IPS-NIHi11 (cell line): ENCODE results near the gene STS.

ENCODE experiments used
- DNase-seq: peaks from one replicate; pipeline ENCODE4 v3.0.0; 2012; ENCODE audit warnings: mixed read lengths, low spot score

Gene STS, protein sequence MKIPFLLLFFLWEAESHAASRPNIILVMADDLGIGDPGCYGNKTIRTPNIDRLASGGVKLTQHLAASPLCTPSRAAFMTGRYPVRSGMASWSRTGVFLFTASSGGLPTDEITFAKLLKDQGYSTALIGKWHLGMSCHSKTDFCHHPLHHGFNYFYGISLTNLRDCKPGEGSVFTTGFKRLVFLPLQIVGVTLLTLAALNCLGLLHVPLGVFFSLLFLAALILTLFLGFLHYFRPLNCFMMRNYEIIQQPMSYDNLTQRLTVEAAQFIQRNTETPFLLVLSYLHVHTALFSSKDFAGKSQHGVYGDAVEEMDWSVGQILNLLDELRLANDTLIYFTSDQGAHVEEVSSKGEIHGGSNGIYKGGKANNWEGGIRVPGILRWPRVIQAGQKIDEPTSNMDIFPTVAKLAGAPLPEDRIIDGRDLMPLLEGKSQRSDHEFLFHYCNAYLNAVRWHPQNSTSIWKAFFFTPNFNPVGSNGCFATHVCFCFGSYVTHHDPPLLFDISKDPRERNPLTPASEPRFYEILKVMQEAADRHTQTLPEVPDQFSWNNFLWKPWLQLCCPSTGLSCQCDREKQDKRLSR

DNA sequence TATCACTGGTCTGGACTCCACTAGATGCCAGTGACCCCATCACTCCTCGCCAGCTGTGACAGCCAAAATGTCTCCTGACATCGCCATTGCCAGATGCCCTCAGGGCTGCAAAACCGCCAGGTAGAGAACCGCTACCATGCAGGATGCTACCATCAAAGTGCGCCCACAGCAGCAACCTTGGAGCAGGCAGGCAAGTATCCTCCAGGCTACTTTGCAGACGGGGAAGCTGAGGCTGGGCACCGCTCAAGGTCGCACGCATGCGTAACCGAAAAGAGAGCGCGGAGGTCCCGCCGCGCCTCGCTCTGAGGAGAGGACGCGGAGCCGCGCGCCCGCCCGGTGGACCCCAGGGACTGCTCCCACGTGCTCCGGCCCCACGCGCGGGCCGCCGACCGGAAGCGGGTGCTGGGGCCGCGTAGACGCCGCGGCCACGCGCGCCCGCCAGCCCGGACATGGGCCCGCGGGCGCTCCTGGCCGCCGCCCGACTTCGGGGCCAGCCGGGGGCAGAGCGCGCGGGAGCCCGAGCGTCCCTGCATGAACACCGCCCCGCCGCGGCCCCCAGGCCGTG lies at the start of gene STS:
Gene STS (plus strand): TSS at position 300 of the 565 bp plus-strand sequence. CDS start 105,488 bp downstream, outside the sequence.
- DNase-seq = no peak

DNA sequence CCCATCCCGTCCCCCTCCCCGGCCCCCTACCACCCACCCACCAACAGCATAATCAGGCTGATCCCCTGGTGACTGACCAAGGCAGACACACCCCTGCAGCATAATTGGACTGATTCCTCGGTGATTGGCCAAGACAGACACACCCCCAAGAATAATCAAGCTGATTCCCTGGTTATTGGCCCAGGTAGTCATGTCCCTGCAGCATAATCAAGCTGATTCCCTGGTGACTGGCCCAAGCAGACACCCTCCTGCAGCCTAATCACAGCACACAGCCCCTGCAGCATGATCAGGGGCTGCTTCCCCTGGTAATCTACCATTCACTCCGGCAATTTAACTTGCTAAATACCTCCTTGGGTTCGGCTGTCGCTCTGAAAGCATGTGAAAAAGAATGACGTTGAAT lies 47.5 kb upstream of the STS start:
- DNase-seq = no peak

DNA sequence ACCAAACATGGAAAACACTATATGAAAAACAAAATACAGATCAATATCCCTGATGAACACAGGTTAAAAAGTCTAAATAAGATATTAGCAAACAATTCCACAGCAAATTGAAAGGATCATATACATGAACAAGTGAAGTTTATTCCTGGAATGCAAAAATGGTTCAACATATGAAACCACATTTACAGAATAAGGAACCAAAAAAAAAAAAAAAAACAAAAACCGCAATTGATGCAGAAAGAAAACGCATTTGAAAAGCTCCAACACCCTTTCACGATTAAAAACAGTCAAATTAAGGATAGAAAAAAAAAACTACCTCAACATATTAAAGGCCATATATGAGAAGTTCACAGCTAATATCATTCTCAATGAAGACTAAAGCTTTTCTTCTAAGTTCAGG lies 45.4 kb upstream of the STS start:
- DNase-seq = no peak

DNA sequence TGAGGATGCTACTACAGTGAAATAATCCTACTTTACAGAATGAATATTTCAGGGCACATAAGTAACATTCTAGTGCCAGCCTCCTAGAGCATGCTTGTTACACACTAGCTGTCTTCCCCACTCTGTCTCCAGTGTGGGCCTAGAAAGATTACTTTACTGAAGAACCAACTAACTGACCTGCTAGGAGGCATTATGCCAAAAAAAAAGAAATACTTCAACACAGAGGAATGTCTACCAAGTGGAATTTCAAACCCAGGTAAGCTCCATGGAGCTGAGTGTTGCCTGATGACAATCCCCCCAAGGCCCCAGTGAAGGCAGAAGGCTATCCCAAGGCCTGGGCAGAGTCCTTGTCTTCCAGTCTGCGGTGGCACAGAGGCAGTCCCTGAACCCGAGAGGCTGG lies 40.9 kb upstream of the STS start:
- no peak for DNase-seq

DNA sequence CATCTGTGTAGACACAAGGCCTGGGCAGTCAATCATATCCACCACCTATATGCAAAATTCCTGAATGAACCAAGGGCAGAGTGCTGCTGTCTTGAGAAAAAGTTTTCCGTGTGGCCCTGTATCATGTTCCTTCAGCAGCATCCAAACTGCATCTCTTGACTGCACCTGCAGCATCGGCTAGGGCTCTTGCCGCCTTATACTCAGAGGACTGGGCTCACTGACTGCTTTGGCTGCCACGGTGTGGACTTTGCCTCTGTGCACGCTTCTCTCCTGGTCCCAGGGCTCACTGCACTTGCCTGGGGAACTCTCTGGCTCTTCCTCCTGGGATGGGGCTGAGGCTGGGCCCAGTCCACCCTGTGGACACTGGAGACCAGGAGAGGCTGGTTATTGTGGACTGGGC lies 39.5 kb upstream of the STS start:
- DNase-seq = no peak

DNA sequence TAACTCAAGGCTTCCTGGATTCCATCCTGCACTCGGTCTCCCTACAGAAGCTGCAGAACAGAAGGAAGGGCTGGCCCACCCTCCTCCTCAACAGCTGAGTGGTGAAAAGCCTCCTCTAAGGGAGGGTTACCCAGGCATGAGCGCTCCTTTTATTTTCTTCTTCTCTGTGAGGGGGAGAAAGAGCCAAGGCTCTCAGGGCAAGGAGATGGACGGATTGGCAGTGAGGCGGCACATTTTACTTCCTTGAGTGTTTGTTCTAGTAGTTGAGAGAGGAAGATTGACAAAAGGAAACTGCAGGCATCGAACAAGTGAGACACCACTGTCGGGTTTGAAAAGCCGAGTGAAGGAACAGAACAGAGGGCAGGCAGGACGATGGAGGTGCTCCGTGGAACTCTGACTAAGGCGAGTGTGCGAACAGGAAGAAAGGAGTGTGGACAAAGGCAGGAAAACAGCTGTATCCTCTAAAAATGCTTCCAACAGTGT lies 38.4 kb upstream of the STS start:
- DNase-seq = no peak

DNA sequence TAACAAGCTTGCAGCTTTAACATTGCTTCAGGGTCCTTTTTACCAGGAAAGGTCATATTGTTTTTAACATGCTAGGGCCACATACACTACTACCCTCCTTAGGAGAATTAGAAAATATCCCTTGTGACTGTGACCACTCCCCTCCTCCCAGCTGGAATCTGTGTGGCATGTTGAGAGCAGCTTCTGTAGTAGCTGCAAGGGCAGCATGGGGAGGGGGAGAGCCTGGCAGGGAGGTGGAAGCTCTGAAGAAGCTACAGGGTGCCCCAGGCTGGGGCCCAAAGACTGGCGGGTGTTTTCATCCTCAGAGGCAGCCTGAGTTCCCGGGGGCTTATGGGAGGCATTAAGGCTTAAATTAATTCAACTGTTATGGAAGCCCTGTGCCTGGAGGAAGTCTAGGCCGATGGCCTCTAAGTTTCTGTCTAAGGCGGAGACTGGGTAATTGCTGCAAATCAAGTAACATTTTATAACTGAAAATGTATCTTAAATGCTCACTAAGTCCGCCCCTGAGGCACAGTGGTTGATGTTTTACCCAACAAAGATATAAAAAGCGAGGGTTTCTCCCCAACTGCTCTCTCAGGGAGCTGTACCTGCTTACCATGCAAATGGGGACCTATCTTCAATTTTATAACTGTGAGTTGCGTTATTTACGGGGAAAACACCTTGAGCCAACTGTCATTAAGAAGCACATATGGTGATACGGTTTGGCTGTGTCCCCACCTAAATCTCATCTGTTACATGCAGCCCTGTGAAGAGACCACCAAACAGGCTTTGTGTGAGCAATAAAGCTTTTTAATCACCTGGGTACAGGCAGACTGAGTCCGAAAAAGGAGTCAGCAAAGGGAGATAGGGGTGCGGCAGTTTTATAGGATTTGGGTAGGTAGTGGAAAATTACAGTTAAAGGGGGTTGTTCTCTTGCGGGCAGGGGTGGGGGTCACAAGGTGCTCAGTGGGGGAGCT lies 37.4 kb upstream of the STS start:
- DNase-seq = no peak

DNA sequence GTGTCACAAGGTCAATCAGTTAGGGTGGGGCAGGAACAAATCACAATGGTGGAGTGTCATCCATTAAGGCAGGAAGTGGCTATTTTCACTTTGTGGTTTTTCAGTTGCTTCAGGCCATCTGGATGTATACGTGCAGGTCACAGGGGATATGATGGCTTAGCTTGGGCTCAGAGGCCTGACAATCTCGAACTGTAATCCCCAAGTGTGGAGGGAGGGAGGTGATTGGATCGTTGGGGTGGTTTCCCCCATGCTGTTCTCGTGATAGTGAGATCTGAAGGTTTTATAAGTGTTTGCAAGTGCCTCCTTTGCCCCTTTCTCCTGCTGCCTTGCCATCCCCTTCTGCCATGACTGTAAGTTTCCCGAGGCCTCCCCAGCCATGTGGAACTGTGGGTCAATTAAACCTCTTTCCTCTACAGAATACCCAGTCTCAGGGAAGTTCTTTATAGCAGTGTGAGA lies 36.7 kb upstream of the STS start:
- no peak for DNase-seq

DNA sequence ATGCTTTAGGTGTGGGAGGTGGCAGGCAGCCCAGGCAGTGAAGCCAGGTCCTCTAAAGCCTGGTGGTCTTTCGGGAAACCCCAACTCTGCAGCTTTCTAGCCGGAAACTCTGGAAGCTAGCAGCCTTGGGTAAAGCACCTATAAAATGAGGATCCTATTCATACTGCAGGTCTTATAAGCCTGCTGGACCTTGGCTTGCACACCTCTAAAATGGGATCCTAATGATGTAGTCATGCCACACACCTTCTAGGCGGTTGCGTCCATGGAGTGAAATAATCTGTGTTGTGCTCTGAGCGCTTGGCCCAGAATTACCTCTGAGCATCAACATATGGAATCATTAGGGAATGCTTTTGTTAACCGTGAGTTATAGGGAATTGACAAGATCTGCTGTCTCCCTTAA lies 36.0 kb upstream of the STS start:
- no peak for DNase-seq

DNA sequence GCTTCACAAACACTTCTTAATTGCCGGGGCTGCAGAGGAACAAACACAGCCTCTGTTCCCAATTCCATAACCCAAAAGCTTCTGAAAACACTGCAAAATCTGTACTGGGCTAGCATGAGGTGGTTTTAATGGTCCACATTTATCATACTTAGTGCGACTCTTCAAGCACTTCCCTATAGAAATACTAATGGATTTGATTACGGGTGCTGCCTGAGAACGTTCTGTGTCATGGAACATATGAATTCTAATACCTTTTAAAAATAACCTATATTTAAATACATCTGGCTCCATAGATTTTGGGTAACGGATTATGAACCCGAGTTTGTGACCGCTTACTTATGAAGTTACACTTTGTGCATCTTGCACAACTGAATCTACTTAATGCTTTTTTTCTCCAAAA lies 35.4 kb upstream of the STS start:
- DNase-seq = no peak

DNA sequence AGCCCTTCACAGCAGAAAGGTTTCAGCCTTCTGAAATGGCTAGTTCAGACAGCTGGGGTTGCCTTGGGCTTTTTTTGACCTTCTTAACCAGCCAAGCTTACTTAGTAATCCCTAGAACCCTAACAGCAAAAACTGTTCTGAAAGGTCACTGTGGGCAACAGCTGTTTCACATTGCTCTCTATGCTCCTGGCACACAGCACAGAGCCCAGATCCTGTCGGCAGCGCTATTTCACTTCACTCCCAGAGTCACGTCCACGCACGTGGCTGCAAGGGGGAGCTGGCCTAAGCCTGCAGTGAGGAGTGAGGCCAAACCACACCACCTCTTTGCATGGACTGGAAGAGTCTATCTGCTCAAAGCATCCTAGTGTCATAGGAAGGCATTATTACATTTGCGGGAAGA lies 32.0 kb upstream of the STS start:
- DNase-seq = no peak

DNA sequence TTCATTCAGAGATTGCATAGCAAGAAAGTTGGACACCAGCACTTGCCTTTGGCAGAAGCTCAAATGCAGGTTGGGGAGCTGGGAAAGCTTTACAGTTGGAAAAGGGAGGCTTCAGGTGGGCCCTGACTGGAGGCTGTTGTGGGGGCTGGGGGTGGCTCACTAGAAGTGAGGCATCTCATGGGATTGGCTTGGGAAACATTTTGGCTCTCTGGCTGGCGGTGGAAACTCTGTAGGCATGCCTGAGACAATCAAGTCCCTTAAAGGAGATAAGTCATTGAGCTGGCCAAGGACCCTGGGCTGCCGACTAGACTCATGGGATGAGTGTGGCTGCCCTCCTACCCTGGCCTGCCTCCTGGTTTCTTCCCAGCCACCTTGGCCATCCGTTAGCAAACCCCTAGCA lies 31.4 kb upstream of the STS start:
- no peak for DNase-seq

DNA sequence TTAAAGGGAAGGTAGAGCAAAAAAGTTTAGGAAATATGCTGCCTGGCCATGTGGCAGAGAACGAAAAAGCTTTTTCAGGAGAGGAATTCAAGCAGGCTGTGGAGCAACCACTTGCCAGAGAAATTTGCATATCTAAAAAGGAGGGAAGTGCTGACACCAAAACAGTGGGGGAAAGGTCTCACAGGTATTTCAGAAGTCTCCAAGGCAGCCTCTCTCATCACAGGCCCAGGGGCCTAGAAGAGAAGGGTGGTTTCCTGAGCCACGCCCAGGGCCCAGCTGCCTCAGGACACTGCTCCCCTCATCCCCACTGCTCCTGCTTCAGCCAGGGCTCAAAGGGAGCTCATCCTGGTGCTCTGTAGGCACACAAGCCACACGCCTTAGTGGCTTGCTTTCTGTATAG lies 29.9 kb upstream of the STS start:
- DNase-seq = no peak

DNA sequence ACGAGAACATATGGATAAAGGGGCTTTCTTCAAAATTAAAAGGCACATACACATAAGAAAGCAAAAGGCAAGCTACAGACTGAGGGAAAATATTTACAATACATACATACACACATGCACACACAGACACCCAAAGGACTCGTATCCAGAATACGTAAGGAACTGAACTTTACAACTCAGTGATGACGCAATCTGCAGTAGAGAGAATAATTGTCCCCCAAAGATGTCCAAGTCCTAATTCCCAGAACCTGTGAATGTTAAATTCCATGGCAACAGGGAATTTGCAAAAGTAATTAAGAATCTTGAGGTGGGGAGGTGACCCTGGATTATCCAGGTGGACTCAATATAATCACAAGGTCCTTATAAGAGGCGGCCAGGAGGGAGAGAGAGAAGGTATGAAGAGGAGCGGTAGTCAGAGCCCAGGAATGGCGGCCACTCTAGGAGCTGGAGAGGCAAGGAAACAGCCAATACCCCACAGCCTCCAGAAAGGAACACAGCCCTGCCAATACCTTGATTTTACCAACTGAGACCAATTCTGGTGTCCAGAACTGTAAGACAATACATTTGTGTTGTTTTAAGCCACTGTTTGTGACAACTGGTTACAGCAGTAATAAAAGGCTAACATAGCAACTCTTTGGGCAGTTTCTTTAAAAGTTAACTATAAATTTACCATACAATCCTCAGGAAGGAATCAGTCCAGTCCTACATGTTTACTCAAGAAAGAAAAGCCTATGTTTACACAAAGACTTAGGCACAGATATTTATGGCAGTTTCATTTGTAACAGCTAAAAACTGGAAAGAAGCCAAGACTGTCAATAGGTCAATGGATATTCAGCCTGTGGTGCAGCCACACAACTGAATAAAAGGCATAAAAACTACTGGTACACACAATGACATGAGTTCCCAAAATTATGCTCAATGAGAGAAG lies 27.3 kb upstream of the STS start:
- no peak for DNase-seq

DNA sequence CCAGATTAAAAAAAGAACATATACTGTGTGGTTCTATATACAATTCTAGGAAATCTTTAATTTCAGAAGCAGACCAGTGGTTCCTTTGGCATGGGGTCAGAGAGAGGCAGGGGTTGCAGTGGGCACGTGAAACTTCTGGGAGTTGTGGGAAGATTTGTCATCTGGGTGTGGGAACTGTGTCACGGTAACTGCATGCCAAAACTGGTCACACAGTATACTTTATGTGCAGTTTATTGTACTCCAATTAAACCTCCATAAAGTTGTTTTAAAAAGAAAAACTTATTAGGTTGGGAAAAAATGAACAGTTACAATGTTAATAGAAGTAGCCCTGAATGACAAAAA lies 26.7 kb upstream of the STS start:
- no peak for DNase-seq

DNA sequence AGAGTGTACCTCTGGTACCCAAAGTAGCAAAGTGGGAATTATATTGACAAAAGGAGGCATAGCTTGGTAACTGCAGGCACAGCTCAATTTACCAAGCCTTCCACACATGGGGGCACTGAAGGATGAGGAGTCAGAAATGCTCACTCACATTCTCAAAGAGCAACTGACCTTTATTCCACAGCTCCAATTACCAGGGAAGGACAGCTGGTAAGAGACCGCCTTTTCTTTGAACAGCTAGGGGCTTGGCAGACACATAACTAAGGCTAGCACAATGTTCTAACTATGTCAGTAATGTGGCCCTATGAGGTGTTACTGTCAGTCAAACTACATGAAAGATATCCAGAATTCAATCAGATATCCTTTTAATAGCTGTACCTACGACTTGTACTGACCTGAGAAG lies 20.5 kb upstream of the STS start:
- no peak for DNase-seq

DNA sequence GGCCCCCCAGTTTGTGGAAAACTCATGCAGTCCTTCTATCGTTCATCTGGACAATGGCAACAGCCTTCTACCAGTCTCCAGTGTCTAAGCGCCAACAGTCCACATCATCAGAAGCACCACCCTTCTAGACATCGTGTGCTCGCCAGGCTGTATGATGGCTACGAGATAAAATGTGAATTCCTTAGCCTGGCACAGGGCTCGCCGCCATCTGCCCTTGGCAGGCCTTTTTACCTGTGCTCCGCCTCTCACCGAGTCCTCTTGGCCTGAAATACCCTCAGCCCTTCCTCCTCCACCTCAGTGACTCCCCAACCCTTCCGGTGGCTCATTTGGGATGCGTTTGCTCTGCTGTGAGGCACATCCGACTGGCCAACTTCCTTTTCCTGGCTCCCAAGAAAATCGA lies 15.9 kb upstream of the STS start:
- DNase-seq = no peak

DNA sequence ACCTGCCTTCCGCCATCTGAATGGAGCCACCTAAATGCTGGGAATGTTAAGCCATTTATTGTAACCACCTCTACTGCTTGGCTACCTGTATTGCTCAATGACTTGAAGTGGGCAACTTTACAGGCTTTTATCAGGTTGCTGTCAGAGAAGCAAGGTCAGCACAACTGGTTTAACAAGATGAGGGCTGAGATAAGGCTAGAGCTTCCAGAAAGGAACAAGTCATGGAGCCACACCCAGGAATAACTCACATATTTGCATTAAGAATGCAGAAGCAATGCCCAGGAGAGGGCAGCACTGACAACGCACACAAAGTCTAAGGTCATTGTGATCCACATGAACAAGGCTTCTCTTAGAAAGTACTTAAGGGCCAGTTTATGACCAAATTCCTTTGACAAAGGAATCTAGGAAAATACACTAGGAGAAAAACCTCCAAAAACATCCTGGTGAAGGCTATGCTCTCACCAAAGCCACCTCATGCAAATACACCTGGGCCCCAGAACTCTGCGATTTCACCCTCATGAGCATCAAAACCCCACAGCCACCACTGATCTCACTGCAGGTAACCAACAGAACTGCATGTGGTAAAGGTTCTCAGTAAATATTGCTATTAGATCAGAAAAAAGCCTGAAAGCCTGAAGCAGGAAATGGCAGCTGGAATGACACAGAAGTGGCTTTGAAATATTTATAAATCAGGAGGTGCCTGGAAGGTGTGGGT lies 15.0 kb upstream of the STS start:
- DNase-seq = peak; percentile 36

DNA sequence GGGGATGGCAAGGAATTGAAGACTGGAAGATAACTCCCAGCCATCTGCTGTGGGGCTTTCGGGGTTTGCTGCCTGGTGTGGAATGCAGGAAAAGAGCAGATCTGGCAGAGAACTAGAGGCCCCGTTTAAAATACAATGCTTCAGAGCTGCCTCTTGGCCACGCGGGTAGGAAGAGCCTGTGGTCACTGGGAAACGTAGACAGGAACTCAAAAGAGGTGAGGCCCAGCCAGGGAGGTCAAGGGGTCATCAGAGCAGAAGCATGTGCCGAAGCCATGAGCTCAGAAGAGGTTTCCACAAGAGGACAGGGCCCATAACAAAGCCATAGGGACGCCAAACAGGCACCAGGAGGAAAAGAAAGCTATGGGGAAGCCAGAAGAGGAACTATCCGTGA lies 14.5 kb upstream of the STS start:
- no peak for DNase-seq

DNA sequence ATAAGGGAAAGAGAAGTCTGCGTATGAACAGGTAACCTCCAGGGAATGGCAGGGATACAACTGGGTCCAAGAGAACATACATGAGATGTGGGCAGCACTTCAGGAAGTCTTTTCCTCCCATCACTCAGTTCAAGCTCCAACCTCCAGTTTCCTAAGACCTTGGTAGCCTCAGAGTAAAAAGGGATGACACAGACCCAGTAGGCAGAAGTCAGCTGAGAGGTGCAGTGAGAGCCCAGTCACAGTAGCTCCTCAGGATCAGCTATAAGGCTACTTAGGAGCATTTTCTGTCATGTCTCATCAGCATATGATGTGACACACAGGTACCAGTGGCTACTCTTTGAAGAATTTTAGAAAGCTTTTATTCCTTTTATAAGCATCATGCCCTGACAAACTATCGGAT lies 12.5 kb upstream of the STS start:
- DNase-seq = no peak
